GM10266 (cell line): ENCODE data around the gene SLC30A3.

Source experiments
- DNase-seq: peaks from one replicate; pipeline ENCODE4 v3.0.0; 2012; ENCODE audit errors: extremely low spot score
- TF ChIP-seq, protein P1 (sequence below): IDR thresholded peaks from 2 replicates; pipeline ENCODE4 v1.5.1; 2012; ENCODE audit warnings: mild to moderate bottlenecking, low read depth; ENCODE audit not compliant: control insufficient read depth, insufficient read depth; ENCODE audit errors: missing control alignments

The SLC30A3 gene

DNA sequence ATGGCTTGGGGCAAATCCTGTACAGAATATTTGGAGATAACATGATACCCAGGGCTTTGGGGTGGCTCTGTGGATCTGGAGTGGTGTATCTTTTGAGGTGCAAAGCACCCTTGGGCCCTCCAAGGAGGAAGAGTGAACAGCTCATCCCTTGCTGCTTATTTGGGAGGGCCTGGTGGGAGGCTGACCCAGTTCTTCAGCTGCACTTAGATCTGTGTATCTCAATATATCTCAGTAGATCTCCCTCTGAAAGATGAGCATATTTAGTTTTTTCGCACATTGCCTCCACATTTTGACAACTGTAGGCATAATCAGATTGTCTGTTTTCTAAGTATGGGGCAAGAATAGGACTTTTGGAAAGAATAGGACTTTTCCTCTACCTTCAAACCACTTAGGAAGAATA, 22.1 kb upstream of the SLC30A3 start:
- DNase-seq = no peak
- TF ChIP-seq, protein P1, sequence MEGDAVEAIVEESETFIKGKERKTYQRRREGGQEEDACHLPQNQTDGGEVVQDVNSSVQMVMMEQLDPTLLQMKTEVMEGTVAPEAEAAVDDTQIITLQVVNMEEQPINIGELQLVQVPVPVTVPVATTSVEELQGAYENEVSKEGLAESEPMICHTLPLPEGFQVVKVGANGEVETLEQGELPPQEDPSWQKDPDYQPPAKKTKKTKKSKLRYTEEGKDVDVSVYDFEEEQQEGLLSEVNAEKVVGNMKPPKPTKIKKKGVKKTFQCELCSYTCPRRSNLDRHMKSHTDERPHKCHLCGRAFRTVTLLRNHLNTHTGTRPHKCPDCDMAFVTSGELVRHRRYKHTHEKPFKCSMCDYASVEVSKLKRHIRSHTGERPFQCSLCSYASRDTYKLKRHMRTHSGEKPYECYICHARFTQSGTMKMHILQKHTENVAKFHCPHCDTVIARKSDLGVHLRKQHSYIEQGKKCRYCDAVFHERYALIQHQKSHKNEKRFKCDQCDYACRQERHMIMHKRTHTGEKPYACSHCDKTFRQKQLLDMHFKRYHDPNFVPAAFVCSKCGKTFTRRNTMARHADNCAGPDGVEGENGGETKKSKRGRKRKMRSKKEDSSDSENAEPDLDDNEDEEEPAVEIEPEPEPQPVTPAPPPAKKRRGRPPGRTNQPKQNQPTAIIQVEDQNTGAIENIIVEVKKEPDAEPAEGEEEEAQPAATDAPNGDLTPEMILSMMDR = no peak

DNA sequence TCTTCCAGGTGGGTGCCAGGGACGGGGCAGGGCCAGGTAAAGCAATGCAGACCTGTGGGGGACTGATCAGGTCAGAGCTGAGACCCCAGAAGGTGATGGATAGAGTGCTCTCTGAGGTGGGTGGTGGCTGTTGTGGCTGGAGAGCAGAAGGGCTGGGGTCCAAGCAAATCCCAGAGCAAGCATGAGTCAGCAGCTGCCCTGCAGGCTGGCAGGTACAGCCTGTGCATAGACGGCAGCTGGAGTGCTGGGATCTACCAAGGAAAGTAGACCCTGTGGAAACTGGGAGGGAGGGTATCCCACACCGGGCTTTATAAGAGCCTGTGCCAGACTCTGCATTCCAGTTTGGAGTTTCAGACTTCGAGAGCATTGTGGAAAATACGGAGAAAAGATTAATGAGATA, 20.0 kb upstream of the SLC30A3 start:
- TF ChIP-seq, protein P1 = no peak
- no peak for DNase-seq

DNA sequence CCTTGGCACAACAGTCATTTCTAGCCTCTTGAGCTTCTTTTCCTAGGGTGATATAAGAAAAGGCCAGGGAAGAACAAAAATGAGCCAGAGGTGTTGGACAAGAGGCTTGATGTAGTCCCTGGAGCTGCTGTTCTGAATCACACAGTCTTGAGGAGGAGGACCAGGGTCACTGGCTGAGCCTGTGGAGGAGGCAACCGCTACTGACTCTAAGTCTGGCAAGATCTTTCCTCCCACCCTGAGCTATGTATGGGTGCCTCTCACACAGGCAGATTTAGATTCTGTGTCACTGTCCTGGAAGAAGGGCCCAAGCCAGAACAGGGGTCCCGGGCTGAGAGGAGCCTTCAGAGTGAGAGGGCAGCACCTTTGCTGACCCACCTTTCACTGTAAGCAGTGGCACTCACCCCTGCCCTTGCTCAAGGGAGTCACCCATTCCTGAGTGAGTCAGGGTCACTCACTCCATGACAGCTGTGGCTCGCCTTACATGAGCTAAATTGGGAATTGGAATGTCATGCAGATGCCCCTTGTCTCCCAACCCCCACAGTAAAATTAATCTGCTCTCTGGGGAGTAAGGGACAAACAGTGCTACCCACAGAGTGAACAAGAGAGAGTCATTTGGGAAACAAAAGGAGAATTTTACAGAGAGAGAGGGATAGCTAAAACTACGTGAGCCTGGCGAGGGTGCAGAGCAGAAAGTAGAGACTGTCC, 19.2 kb upstream of the SLC30A3 start, which contains the start of gene TRIM54:
Gene TRIM54, plus strand, starts transcription at position 575 of the 705 bp plus-strand sequence. CDS start 303 bp downstream, outside the sequence.
- TF ChIP-seq, protein P1 = no peak
- no peak for DNase-seq

DNA sequence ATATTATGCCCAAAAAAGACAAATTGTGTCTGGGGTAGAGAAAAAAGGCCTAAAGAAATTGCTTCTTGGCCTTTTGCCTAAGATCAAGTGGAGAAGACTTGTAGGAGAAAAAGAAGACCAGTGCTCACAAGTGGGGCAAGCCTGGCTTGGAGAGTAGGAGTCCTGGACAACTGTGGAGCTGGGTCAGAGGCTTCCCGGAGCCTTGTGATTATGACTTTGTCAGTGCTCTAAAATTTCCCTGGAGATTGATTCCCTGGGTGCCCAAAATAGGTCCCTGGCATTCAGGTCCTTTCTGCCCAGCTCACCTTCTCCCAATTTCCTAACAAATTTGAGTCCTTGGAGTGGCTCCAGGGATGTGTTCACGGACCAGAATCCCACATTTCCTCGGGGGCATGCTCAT, 18.6 kb upstream of the SLC30A3 start:
- TF ChIP-seq, protein P1 = no peak
- no peak for DNase-seq

DNA sequence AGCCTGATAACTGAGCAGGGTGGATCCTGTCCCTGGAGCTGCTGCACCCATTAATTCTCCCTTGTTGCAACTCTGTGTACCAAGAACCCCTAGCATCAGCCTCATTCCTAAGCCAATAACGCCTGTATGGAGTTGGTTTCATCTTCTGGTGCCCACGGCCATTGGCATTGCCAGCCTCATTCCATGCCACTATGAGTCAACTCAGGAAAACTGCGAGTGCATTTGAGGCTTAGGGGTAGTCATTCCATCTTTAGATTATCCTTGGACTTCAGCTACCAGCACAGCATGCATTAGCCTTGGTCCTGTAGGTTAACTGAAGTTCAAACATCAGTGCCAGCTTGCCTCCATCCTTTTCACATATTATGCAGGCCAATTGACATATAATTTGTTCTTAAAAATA, 18.0 kb upstream of the SLC30A3 start:
- DNase-seq = no peak

DNA sequence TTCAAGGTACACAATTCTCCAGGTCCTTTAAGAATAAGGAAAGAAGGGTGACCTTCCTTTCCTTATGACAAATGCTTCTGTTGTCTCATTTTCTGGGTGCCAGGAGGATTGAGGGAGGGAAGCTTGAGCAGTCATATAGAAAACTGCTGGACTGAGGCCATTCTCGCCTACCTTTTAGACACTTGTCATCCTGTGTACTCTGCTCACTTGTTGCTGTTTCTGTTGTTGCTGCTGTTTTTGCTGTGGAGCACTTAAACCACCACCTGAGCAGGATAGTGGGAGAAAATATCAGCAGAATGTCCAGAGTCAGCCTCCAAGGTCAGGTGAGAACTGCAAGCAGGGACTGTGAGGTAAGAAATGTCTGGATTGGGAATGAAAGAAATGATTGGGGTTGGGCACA, 15.2 kb upstream of the SLC30A3 start:
- no peak for DNase-seq
- TF ChIP-seq, protein P1 = no peak

More for the DNA sequence above, 18.0 kb upstream of the SLC30A3 start:
- TF ChIP-seq, protein P1 = no peak
